Adrenal gland (tissue), 5 donors: ENCODE results near the gene LMAN2.

Experiments used
- CTCF ChIP-seq, 6 experiments: fragments of 450-650 bp in 4 of 6; fragments of 200-600 bp in 2 of 6; sonication (generic) in 1 of 6; IDR thresholded peaks; 1 replicate in 5 of 6; 2 replicates in 1 of 6; pipeline versions ENCODE4 v1.5.1 to v1.8.0; 2016 to 2021; ENCODE audit warnings: antibody characterized with exemption in 6 of 6, mild to moderate bottlenecking in 2 of 6, moderate library complexity in 1 of 6
- POLR2A ChIP-seq, 2 donors: fragments of 450-650 bp; IDR thresholded peaks; one replicate each; pipeline ENCODE4 v1.6.1; 2017; ENCODE audit warnings: antibody characterized with exemption in 2 of 2, mild to moderate bottlenecking in 2 of 2, moderate library complexity in 1 of 2
- donor health status: DM: no; HTN: no; CAD: no.

- TF ChIP-seq CTCF (IDR thresholded peaks at IDR 0.05) (no peak), POLR2A (IDR thresholded peaks at IDR 0.05) (no peak)
Measured at GRCh38 chr5:177334781-177335700, 16.4 kb downstream of the LMAN2 start.
